Suprapubic skin (tissue), 4 donors: ENCODE data around the gene PAK1IP1.

Experiments used
- EP300 ChIP-seq: sonication (generic); formaldehyde crosslinking; IDR thresholded peaks from one replicate; pipeline ENCODE4 v1.6.1; 2017; ENCODE audit warnings: antibody characterized with exemption
- POLR2A ChIP-seq, 2 donors: fragments of 450-650 bp; IDR thresholded peaks; one replicate each; pipeline ENCODE4 v1.6.1; 2017; ENCODE audit warnings: antibody characterized with exemption in 2 of 2, mild to moderate bottlenecking in 2 of 2, moderate library complexity in 2 of 2
- POLR2AphosphoS5 ChIP-seq, 3 donors: sonication (generic); formaldehyde crosslinking; IDR thresholded peaks; one replicate each; pipeline ENCODE4 v1.6.1; 2017; ENCODE audit warnings: antibody characterized with exemption in 3 of 3
- TF ChIP-seq, protein P1 (sequence below), 2 donors: fragments of 200-600 bp in 1 of 2; fragments of 450-650 bp in 1 of 2; sonication (generic) in 1 of 2; IDR thresholded peaks; one replicate each; pipeline ENCODE4 v1.5.1; 2016 to 2019; ENCODE audit warnings: antibody characterized with exemption in 2 of 2, mild to moderate bottlenecking in 1 of 2, moderate library complexity in 1 of 2

DNA sequence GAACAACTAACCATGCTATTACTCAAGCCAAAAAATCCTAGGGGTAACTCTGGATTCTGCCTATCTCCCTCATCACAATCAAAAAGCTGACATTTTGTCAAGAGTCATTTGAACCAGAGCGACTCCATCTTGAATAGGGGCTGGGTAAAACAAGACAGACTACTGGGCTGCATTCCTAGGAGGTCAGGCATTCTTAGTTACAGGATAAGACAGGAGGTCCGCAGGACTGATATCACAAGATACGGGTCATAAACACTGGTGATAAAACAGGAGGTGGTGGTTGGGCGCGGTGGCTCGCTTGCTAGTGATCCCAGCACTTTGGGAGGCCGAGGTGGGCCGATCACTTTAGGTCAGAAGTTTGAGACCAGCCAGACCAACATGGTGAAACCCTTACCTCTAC lies 32.6 kb upstream of the PAK1IP1 start:
- TF ChIP-seq, protein P1, sequence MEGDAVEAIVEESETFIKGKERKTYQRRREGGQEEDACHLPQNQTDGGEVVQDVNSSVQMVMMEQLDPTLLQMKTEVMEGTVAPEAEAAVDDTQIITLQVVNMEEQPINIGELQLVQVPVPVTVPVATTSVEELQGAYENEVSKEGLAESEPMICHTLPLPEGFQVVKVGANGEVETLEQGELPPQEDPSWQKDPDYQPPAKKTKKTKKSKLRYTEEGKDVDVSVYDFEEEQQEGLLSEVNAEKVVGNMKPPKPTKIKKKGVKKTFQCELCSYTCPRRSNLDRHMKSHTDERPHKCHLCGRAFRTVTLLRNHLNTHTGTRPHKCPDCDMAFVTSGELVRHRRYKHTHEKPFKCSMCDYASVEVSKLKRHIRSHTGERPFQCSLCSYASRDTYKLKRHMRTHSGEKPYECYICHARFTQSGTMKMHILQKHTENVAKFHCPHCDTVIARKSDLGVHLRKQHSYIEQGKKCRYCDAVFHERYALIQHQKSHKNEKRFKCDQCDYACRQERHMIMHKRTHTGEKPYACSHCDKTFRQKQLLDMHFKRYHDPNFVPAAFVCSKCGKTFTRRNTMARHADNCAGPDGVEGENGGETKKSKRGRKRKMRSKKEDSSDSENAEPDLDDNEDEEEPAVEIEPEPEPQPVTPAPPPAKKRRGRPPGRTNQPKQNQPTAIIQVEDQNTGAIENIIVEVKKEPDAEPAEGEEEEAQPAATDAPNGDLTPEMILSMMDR (IDR thresholded peaks at IDR 0.05): no peak
- no peak for TF ChIP-seq POLR2A (IDR thresholded peaks at IDR 0.05)
- TF ChIP-seq POLR2AphosphoS5 (IDR thresholded peaks at IDR 0.05): no peak
- no peak for TF ChIP-seq EP300
